KOPT-K1 (cell line): ENCODE data around the gene ICAM4.
"Not testable (repeated sequence)": the region's sequence is repeated elsewhere in the genome, so short reads cannot be mapped to it uniquely, and the experiment has no call there.

Experiments
- H3K27ac ChIP-seq: fragments of 200-600 bp; sonication (generic); 2 replicates; pipeline ENCODE4 v1.5.1; 2016; ENCODE audit warnings: antibody characterized with exemption, mild to moderate bottlenecking, low read depth, low read length; ENCODE audit not compliant: poor library complexity, severe bottlenecking
- H3K36me3 ChIP-seq: fragments of 200-600 bp; sonication (generic); 2 replicates; pipeline ENCODE4 v1.5.1; 2017; ENCODE audit warnings: antibody characterized with exemption, mild to moderate bottlenecking, low read length, moderate library complexity; ENCODE audit not compliant: insufficient read depth
- H3K9me3 ChIP-seq: fragments of 200-600 bp; sonication (generic); 2 replicates; pipeline ENCODE4 v1.5.1; 2017; ENCODE audit warnings: antibody characterized with exemption, low read length, mild to moderate bottlenecking; ENCODE audit not compliant: insufficient read depth, poor library complexity, severe bottlenecking

Gene ICAM4, protein sequence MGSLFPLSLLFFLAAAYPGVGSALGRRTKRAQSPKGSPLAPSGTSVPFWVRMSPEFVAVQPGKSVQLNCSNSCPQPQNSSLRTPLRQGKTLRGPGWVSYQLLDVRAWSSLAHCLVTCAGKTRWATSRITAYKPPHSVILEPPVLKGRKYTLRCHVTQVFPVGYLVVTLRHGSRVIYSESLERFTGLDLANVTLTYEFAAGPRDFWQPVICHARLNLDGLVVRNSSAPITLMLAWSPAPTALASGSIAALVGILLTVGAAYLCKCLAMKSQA

DNA sequence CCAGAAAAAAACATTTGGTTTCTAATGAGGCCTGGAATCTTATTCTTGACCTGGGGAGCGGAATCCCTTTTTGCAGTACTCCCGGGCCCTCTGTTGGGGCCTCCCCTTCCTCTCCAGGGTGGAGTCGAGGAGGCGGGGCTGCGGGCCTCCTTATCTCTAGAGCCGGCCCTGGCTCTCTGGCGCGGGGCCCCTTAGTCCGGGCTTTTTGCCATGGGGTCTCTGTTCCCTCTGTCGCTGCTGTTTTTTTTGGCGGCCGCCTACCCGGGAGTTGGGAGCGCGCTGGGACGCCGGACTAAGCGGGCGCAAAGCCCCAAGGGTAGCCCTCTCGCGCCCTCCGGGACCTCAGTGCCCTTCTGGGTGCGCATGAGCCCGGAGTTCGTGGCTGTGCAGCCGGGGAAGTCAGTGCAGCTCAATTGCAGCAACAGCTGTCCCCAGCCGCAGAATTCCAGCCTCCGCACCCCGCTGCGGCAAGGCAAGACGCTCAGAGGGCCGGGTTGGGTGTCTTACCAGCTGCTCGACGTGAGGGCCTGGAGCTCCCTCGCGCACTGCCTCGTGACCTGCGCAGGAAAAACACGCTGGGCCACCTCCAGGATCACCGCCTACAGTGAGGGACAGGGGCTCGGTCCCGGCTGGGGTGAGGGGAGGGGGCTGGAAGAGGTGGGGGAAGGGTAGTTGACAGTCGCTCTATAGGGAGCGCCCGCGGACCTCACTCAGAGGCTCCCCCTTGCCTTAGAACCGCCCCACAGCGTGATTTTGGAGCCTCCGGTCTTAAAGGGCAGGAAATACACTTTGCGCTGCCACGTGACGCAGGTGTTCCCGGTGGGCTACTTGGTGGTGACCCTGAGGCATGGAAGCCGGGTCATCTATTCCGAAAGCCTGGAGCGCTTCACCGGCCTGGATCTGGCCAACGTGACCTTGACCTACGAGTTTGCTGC lies at the start of gene ICAM4:
Gene ICAM4 (plus strand): TSS at position 153 of the 935 bp plus-strand sequence. CDS start 58 bp downstream, at position 211.
- no peaks in the 10 kb centered on the region for H3K36me3 ChIP-seq
- peaks cover 38% of the 10 kb centered on the region for H3K9me3 ChIP-seq
- H3K27ac ChIP-seq, result peak within 1 kb of the TSS; percentile 33

DNA sequence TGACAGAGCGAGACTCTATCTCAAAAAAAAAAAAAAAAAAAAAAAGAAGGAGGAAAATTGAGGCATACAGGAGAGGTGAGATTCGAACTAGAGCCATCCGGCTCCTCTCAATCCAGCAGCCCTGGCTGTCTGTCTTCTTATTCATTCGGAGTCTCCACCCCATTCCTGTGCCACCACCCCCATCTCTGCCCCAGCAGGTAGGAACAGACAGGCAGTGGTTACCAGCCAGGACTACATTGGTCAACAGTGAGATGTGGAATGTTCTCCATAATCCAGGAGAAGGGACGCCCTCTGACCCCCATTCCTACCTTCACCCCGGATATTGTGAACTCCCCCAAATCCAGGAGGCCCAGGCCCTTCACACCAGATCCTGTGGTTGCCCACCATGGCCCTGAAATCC lies 49.1 kb upstream of the ICAM4 start:
- Histone ChIP-seq H3K27ac (no peak overlapping the region), H3K9me3 (no peaks in the 10 kb centered on the region), H3K36me3 (no peaks in the 10 kb centered on the region)

DNA sequence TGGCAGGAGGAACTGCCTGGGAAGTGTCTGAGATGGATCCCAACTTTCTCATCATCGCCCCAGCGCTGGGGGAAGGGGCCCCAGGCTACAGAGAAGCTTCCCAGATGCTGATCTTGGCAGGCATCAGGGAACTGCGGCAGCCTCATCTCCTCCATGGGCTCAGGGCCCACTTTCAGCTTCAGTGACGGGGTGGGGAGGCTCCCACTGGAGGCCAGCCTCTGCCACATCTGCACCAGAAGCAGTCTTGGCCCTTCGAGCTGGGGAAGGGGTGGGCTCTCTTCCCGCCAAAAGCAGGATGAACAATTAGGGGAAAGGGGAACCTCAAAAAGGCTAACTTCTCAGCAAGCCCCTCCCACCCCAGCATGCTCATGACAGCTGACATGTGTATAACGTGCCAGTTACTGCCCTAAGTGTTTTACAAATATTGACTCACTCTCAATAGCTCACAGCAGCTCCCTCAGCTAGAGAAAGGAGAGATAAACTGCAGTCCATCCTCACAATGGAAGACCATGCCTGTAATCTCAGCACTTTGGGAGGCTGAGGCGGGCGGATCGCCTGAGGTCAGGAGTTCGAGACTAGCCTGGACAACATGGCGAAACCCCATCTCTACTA lies 48.5 kb upstream of the ICAM4 start:
- Histone ChIP-seq H3K36me3 (no peaks in the 10 kb centered on the region), H3K9me3 (no peaks in the 10 kb centered on the region), H3K27ac (no peak overlapping the region)

DNA sequence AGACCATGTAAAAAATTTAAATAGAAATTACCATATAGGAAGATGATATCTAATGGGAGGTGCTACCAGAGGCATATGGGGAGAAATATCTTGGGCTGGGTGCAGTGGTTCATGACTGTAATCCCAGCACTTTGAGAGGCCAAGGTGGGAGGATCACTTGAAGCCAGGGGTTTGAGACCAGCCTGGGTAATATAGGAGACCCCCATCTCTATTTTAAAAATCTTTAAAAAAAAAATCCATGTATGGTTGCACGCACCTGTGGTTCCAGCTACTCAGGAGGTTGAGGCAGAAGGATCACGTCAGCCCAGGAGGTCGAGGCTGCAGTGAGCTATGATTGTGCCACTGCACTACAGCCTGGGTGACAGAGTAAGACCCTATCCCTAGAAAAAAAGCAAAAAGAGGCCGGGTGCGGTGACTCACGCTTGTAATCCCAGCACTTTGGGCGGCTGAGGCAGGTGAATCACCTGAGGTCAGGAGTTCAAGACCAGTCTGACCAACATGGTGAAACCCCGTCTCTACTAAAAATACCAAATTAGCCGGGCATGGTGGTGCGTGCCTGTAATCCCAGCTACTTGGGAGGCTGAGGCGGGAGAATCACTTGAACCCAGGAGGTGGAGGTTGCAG lies 44.8 kb upstream of the ICAM4 start:
- not testable (repeated sequence) for H3K27ac ChIP-seq, H3K36me3 ChIP-seq, H3K9me3 ChIP-seq

GRCh38 chr19:10243606-10244005 lies 43.1 kb upstream of the ICAM4 start:
- Histone ChIP-seq H3K27ac (no peak overlapping the region), H3K9me3 (no peaks in the 10 kb centered on the region), H3K36me3 (no peaks in the 10 kb centered on the region)

DNA sequence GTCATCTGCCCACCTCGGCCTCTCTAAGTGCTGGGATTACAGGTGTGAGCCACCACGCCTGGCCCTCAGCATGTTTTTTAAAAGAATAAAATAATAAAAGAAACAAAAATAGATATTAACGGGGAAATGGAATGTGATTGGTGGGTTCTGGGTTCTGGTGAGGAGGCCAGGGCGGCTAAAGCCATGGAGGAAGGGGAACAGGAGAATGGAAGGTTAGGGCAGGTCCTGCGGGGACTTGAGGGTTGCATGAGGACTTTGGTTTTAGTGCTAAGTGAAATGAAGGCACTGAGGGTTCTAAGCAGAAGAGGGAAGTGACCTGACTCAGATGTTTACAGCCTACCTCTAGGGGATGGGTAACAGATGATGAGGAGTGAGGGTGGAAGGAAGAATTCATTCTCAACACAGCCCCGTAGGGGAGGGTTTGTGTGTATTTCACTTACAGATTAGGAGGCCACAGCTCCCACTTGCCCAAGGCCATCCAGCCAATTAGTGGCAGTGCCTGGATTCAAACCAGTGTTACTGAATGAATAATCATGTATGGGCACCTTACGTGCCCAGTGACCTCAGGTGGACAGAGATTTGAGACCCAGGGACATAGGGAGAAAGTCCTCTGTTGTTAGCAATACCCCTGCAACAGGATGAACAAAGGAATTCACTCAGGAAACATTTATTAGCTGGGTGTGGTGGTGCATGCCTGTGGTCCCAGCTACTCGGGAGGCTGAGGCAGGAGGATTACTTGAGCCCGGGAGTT lies 41.4 kb upstream of the ICAM4 start:
- H3K27ac ChIP-seq, result no peak overlapping the region
- no peaks in the 10 kb centered on the region for H3K36me3 ChIP-seq
- no peaks in the 10 kb centered on the region for H3K9me3 ChIP-seq

DNA sequence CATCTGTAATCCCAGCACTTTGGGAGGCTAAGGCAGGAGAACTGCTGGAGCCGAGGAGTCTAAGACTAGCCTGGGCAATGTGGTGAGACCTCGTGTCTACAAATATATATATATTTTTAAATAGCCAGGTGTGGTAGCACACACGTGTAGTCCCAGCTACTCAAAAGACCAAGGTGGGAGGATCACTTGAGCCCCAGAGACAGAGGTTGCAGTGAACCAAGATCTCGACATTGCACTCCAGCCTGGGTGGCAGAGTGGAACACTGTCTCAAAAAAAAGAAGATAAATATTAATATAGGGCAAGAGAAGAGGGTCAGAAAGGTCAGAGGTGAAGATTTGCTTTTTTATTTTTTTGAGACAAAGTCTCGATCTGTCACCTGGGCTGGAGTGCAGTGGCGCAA lies 40.2 kb upstream of the ICAM4 start:
- no peaks in the 10 kb centered on the region for H3K9me3 ChIP-seq
- no peaks in the 10 kb centered on the region for H3K36me3 ChIP-seq
- H3K27ac ChIP-seq, result no peak overlapping the region

DNA sequence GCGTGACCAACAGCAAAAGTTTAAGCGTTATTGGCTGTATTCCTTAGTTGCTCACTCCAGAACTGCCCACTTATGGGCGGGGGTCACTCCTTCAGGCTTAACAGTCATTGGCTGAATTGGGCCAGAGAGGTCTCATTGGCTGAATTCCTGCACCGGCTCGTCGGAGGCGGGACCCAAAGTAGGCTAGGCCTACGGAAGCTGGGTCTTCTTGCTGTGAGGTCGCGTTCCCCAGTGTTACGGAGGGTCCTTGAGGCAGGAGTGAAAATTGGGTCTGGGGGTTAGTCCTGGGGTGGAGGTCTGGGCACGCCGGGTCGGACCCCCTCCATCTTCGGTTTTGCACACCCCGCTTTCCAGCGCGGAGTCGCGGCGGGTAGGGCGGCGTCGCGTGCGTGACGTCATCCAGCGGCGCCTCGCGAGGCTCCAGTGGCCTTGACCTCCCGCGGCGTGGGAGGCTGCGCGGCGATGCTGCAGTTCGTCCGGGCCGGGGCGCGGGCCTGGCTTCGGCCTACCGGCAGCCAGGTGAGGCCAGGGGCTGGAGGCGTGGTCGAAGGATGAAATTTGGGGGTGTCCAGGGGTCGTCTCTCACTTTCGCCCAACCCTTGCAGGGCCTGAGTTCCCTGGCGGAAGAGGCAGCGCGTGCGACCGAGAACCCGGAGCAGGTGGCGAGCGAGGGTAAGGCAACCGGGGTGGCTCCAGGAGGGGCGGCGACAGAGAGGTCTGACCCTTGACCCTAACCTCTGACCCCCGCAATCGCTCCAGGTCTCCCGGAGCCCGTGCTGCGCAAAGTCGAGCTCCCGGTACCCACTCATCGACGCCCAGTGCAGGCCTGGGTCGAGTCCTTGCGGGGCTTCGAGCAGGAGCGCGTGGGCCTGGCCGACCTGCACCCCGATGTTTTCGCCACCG lies 34.7 kb upstream of the ICAM4 start, which contains the start of gene MRPL4:
Gene MRPL4 (plus strand): TSS at position 423 of the 903 bp plus-strand sequence. CDS start 40 bp downstream, at position 463.
- peaks cover 36% of the 10 kb centered on the region for H3K36me3 ChIP-seq
- no peaks in the 10 kb centered on the region for H3K9me3 ChIP-seq
- H3K27ac ChIP-seq, result peak within 1 kb of the TSS; percentile 81

DNA sequence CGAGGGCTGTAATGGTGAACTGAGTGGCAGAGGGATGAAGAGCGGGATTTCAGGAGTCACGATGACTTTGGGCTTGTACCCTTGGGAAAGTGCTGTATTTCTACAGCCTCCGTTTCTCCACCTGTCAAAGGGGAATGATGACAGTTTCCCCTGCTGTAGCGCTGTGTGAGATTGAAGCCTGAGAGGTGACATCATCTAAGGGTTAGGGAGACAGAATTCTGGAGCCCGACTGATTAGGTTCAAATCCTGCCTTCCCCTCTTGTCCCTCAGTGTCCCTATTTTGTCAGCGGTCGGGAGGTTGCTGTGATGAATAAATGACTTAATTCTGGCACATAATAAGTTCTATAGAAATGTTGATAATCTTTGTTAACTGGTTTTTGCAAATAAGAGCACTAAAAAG lies 34.0 kb upstream of the ICAM4 start:
- H3K9me3 ChIP-seq, result no peaks in the 10 kb centered on the region
- peaks cover 43% of the 10 kb centered on the region for H3K36me3 ChIP-seq
- H3K27ac ChIP-seq, result peak overlapping the region; percentile 81

GRCh38 chr19:10254244-10254643 lies 32.5 kb upstream of the ICAM4 start:
- Histone ChIP-seq H3K27ac (no peak overlapping the region), H3K36me3 (peaks cover 58% of the 10 kb centered on the region), H3K9me3 (no peaks in the 10 kb centered on the region)

DNA sequence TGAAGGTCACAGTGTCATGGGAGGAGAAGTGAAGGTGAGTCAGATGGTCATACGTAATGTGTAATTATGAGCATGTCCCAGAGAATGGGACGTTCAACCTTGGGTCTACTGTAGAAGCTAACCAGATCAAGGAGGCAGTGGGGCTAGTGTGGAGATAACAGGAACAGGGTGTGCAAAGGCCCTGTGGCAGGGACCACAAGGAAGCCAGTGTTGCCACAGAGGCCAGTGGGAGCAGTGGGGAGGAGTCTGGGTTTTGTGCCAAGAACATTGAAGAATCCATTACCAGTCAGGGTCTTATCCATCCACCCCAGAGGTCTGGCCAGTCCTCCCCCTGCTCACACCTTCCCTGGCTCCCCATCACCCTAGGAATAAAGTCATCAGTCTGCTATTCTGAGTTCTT lies 31.4 kb upstream of the ICAM4 start:
- Histone ChIP-seq H3K9me3 (no peaks in the 10 kb centered on the region), H3K36me3 (peaks cover 66% of the 10 kb centered on the region), H3K27ac (no peak overlapping the region)

DNA sequence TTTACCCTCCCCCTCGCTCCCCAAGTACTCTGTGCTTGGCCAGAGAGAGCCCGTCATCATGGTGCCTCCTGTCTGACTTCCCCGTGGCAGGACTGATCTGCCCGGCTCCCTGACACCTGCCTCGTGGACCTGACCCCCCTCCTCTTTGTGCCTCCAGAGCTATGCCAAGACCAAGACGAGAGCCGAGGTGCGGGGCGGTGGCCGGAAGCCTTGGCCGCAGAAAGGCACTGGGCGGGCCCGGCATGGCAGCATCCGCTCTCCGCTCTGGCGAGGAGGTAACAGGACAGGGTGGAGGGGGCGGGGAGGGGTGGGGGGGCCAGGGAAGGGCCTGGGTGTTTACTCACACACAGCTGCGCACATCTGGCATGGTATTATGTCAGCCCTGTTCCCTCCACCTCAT lies 30.2 kb upstream of the ICAM4 start:
- Histone ChIP-seq H3K9me3 (no peaks in the 10 kb centered on the region), H3K27ac (no peak overlapping the region), H3K36me3 (peaks cover 66% of the 10 kb centered on the region)

GRCh38 chr19:10256970-10257615 lies 29.7 kb upstream of the ICAM4 start:
- Histone ChIP-seq H3K9me3 (no peaks in the 10 kb centered on the region), H3K27ac (no peak overlapping the region), H3K36me3 (peaks cover 66% of the 10 kb centered on the region)
